ENCODE results near the gene DLGAP4.
A peak's percentile ranks its signal among the peaks of the same experiment; 100 is the strongest.
"Not testable (repeated sequence)": the region's sequence is repeated elsewhere in the genome, so short reads cannot be mapped to it uniquely, and the experiment has no call there.

The DLGAP4 gene

GRCh38 chr20:36465109-36466080, 159.3 kb downstream of the DLGAP4 start:
- DNase-seq (ENCODE audit: low spot score in 2 of 2) (no peak), ATAC-seq (replicated peaks; ENCODE audit: extremely low read depth, poor library complexity, severe bottlenecking) (no peak)
- peak overlapping the region; percentile 82 for H3K27ac Mint-ChIP-seq (ENCODE audit: low read depth)
- peaks cover 70% of the 10 kb centered on the region for H3K4me1 Mint-ChIP-seq
- peaks cover 21% of the 10 kb centered on the region for H3K36me3 Mint-ChIP-seq (ENCODE audit: insufficient read depth)
- no peaks in the 10 kb centered on the region for H3K27me3 Mint-ChIP-seq
- peak overlapping the region; percentile 53 for H3K4me3 Mint-ChIP-seq
- H3K9me3 Mint-ChIP-seq: no peaks in the 10 kb centered on the region

DNA sequence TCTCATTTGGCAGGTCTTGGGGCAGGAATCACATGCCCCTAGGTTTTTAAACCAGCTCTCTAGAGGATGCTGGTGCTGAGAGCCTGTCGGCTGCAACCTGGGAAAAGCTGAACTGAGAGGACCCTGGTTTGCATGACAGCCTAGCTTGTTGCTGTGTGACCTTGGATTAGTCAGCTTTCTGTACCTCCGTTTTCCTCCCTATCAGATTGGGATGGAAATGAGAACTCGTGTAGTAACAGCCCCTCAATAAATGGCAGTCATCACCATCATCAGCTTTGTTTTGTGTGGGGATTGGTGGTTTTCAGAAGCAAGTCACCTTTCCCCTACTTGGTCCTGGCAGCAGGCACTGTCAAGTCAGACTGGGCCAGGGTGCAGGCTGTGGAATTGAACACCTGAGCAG, 159.9 kb downstream of the DLGAP4 start:
- no peak for ATAC-seq (replicated peaks; ENCODE audit: extremely low read depth, poor library complexity, severe bottlenecking)

GRCh38 chr20:36467076-36467999, 161.2 kb downstream of the DLGAP4 start:
- H3K9me3 Mint-ChIP-seq: no peaks in the 10 kb centered on the region
- peaks cover 70% of the 10 kb centered on the region for H3K4me1 Mint-ChIP-seq
- peak; percentile 47 for ATAC-seq (replicated peaks; ENCODE audit: extremely low read depth, poor library complexity, severe bottlenecking)
- DNase-seq (ENCODE audit: low spot score in 2 of 2): no peak
- no peaks in the 10 kb centered on the region for H3K27me3 Mint-ChIP-seq
- H3K27ac Mint-ChIP-seq (ENCODE audit: low read depth): peak overlapping the region; percentile 82
- peaks cover 17% of the 10 kb centered on the region for H3K36me3 Mint-ChIP-seq (ENCODE audit: insufficient read depth)
- H3K4me3 Mint-ChIP-seq: peak overlapping the region; percentile 53

More for the DNA sequence above, 159.9 kb downstream of the DLGAP4 start:
- Mint-ChIP-seq H3K27ac (ENCODE audit: low read depth) (peak overlapping the region; percentile 82), H3K9me3 (no peaks in the 10 kb centered on the region), H3K4me3 (peak overlapping the region; percentile 53), H3K36me3 (ENCODE audit: insufficient read depth) (peaks cover 20% of the 10 kb centered on the region), H3K4me1 (peaks cover 69% of the 10 kb centered on the region), H3K27me3 (no peaks in the 10 kb centered on the region)
- DNase-seq (ENCODE audit: low spot score in 2 of 2): no peak

GRCh38 chr20:36468149-36469000, 162.2 kb downstream of the DLGAP4 start:
- Mint-ChIP-seq H3K9me3 (no peaks in the 10 kb centered on the region), H3K4me3 (peak overlapping the region; percentile 3)
- no peak for DNase-seq (ENCODE audit: low spot score in 2 of 2)

DNA sequence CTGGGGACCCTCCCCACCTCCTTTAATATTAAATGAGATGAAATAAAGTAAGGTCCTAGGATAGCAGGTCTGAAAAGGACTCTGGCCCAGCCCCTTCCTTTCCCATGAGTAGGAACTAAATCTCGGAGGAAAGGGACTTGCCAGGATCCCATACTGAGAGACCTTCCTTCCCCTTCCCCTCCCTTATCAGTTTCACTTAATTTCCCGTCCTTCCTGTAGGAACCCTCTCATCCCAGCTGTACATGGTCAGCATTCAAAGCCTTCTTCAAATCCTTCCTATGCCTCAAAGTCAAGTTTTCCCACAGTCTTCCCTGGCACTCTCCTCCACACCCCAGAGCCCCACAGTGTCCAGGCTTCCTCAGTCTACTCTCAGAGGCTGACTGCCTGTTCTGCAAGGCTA, 163.8 kb downstream of the DLGAP4 start:
- no peaks in the 10 kb centered on the region for H3K27me3 Mint-ChIP-seq
- H3K4me3 Mint-ChIP-seq: no peak overlapping the region
- peaks cover 14% of the 10 kb centered on the region for H3K36me3 Mint-ChIP-seq (ENCODE audit: insufficient read depth)
- no peak for DNase-seq (ENCODE audit: low spot score in 2 of 2)
- ATAC-seq (replicated peaks; ENCODE audit: extremely low read depth, poor library complexity, severe bottlenecking): no peak
- H3K9me3 Mint-ChIP-seq: no peaks in the 10 kb centered on the region
- peaks cover 71% of the 10 kb centered on the region for H3K4me1 Mint-ChIP-seq
- no peak overlapping the region for H3K27ac Mint-ChIP-seq (ENCODE audit: low read depth)

More at GRCh38 chr20:36468149-36469000, 162.2 kb downstream of the DLGAP4 start:
- H3K4me1 Mint-ChIP-seq: peaks cover 67% of the 10 kb centered on the region
- H3K36me3 Mint-ChIP-seq (ENCODE audit: insufficient read depth): peaks cover 11% of the 10 kb centered on the region
- H3K27me3 Mint-ChIP-seq: no peaks in the 10 kb centered on the region
- no peak overlapping the region for H3K27ac Mint-ChIP-seq (ENCODE audit: low read depth)
- ATAC-seq (replicated peaks; ENCODE audit: extremely low read depth, poor library complexity, severe bottlenecking): no peak

DNA sequence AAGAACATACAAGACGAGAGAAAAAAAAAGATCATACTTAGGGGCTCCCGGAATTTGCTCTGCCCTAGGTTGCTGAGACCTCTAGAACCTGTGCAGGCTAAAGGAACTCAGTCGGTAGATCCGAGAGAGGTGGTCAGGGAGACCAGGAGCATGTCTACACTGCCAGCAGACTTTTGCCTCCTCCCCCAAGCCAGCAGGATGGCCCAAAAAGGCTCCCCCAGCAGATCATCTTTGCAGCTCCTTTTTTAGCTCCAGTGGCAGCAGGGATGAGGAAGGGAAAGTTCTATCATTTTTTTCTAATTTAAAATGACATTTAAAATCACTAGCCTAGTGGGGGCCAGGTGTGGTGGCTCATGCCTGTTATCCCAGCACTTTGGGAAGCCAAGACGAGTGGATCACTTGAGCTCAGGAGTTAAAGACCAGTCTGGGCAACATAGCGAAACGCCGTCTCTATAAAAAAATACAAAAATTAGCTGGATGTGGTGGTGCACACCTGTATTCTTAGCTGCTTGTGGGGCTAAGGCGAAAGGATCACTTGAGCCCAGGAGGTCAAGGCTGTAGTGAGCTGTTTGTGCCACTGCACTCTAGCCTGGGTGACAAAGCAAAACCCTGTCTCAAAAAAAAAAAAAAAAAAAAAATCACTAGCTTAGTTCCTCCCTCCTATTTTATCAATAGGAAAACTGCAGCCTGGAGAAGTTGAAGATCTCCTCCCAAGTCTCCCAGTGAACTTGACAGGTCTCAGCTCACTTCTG, 165.9 kb downstream of the DLGAP4 start:
- Mint-ChIP-seq H3K27me3 (no peaks in the 10 kb centered on the region), H3K27ac (ENCODE audit: low read depth) (peak overlapping the region; percentile 41), H3K9me3 (no peaks in the 10 kb centered on the region), H3K36me3 (ENCODE audit: insufficient read depth) (peaks cover 5% of the 10 kb centered on the region), H3K4me1 (peaks cover 50% of the 10 kb centered on the region), H3K4me3 (no peak overlapping the region)
- ATAC-seq (replicated peaks; ENCODE audit: extremely low read depth, poor library complexity, severe bottlenecking) (no peak), DNase-seq (ENCODE audit: low spot score in 2 of 2) (no peak)

DNA sequence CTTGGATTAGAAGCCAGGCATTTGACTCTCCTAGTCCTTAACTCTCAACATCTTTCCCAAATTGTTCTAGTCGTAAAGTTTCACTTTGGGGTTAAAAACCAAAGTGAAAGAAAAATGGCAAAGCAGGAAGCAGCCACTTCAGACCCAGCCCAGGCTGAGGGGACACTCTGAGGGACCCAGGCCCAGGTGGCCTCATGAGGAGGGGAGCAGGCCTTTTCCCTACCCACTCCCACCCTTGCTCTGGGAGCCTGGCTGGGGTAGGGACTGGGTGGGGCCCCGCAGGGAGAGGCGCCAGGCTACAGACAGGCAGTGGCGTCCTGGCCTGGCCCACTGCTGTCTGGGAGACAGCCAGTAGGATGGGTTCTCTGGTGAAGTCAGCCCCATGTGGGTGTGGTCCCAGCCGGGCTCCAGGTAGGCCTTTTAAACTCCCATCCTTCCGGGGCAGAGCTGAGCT, 166.5 kb downstream of the DLGAP4 start:
- Mint-ChIP-seq H3K4me3 (no peak overlapping the region), H3K27me3 (no peaks in the 10 kb centered on the region), H3K36me3 (ENCODE audit: insufficient read depth) (peaks cover 5% of the 10 kb centered on the region), H3K27ac (ENCODE audit: low read depth) (peak overlapping the region; percentile 25), H3K9me3 (no peaks in the 10 kb centered on the region), H3K4me1 (peaks cover 44% of the 10 kb centered on the region)
- DNase-seq (ENCODE audit: low spot score in 2 of 2) (no peak), ATAC-seq (replicated peaks; ENCODE audit: extremely low read depth, poor library complexity, severe bottlenecking) (no peak)

GRCh38 chr20:36473164-36473563, 167.0 kb downstream of the DLGAP4 start:
- no peak for ATAC-seq (replicated peaks; ENCODE audit: extremely low read depth, poor library complexity, severe bottlenecking)
- Mint-ChIP-seq H3K27ac (ENCODE audit: low read depth) (no peak overlapping the region), H3K4me3 (no peak overlapping the region), H3K27me3 (no peaks in the 10 kb centered on the region), H3K4me1 (peaks cover 41% of the 10 kb centered on the region), H3K9me3 (no peaks in the 10 kb centered on the region), H3K36me3 (ENCODE audit: insufficient read depth) (peaks cover 5% of the 10 kb centered on the region)
- DNase-seq (ENCODE audit: low spot score in 2 of 2): no peak

DNA sequence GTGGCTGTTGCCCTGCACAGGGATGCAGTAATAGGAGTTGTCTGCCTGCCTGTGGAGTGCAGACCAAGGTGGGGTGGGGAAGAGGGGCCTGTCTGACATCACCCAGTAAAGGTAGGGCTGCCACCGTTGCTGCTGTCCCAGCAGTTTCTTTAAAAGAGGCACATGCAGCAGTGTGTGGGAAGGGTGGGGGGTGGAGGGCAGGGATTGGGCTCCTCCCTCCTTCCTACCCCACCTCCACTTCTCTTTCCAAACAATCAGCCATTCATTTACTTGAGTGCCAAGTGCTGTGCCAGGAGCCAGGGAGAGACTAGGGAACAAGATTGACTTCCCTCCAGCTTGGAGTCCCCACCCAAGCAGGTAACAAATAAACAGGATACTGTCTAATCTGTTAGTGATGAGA, 168.4 kb downstream of the DLGAP4 start:
- Mint-ChIP-seq H3K4me3 (no peak overlapping the region), H3K27me3 (no peaks in the 10 kb centered on the region), H3K36me3 (ENCODE audit: insufficient read depth) (peaks cover 8% of the 10 kb centered on the region), H3K4me1 (peaks cover 41% of the 10 kb centered on the region), H3K9me3 (no peaks in the 10 kb centered on the region), H3K27ac (ENCODE audit: low read depth) (no peak overlapping the region)
- no peak for ATAC-seq (replicated peaks; ENCODE audit: extremely low read depth, poor library complexity, severe bottlenecking)
- DNase-seq (ENCODE audit: low spot score in 2 of 2): no peak

DNA sequence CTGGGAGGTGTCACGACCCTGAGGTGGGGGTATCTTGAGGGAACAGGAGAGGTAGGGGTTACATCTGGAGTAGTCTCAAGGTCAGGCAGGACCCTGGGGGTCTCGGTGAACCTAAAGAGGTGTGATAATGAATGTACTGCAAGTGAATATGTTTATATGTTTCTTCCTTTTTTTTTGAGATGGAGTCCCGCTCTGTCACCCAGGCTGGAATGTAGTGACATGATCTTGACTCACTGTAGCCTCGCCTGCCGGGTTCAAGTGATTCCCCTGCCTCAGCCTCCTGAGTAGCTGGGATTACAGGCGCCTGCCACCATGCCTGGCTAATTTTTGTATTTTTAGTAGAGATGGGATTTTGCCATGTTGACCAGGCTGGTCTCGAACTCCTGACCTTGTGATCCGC, 168.9 kb downstream of the DLGAP4 start:
- not testable (repeated sequence) for H3K27ac Mint-ChIP-seq (ENCODE audit: low read depth); H3K36me3 Mint-ChIP-seq (ENCODE audit: insufficient read depth); DNase-seq (ENCODE audit: low spot score in 2 of 2); H3K9me3 Mint-ChIP-seq; H3K4me3 Mint-ChIP-seq; H3K27me3 Mint-ChIP-seq; ATAC-seq (replicated peaks; ENCODE audit: extremely low read depth, poor library complexity, severe bottlenecking)
- peaks cover 45% of the 10 kb centered on the region for H3K4me1 Mint-ChIP-seq

- Mint-ChIP-seq H3K4me3 (no peak overlapping the region), H3K36me3 (ENCODE audit: insufficient read depth) (peaks cover 7% of the 10 kb centered on the region), H3K4me1 (peaks cover 42% of the 10 kb centered on the region), H3K27ac (ENCODE audit: low read depth) (no peak overlapping the region), H3K27me3 (no peaks in the 10 kb centered on the region), H3K9me3 (no peaks in the 10 kb centered on the region)
- DNase-seq (ENCODE audit: low spot score in 2 of 2) (no peak), ATAC-seq (replicated peaks; ENCODE audit: extremely low read depth, poor library complexity, severe bottlenecking) (no peak)
These were observed 171.3 kb downstream of the DLGAP4 start for GRCh38 chr20:36477475-36477874.
